SK-N-SH treated with all-trans-retinoic acid at 6 μM for 48 hours (cell line): ENCODE results near the gene CDON.
"Not testable (repeated sequence)": the region's sequence is repeated elsewhere in the genome, so short reads cannot be mapped to it uniquely, and the experiment has no call there.

Source experiments
- ATAC-seq: fragments of 200-7000 bp; cut with Tn5 transposase; 3 replicates; pipeline ENCODE4 v1.9.1; 2020; ENCODE audit warnings: mild to moderate bottlenecking, moderate library complexity
- ARNTL ChIP-seq: fragments of 450-650 bp; formaldehyde crosslinking; IDR thresholded peaks from 2 replicates; pipeline ENCODE4 v1.5.0; 2020; ENCODE audit warnings: low read depth, mild to moderate bottlenecking, moderate library complexity, borderline replicate concordance
- BACH2 ChIP-seq: fragments of 250-450 bp; sonication (Bioruptor Pico); IDR thresholded peaks from 2 replicates; pipeline ENCODE4 v1.9.0; 2021; ENCODE audit warnings: mild to moderate bottlenecking, borderline replicate concordance
- CREB5 ChIP-seq: fragments of 250-450 bp; sonication (Bioruptor Pico); IDR thresholded peaks from 2 replicates; pipeline ENCODE4 v1.5.1; 2020; ENCODE audit warnings: low read depth, mild to moderate bottlenecking, moderate library complexity
- CSDC2 ChIP-seq: fragments of 250-450 bp; sonication (Bioruptor Pico); IDR thresholded peaks from 2 replicates; pipeline ENCODE4 v1.5.0; 2020; ENCODE audit warnings: mild to moderate bottlenecking, moderate library complexity
- ESRRG ChIP-seq: fragments of 250-450 bp; sonication (Bioruptor Pico); IDR thresholded peaks from 2 replicates; pipeline ENCODE4 v1.6.1; 2021; ENCODE audit warnings: mild to moderate bottlenecking
- GLIS3 ChIP-seq: fragments of 250-450 bp; sonication (Bioruptor Pico); IDR thresholded peaks from 2 replicates; pipeline ENCODE4 v1.5.0; 2020; ENCODE audit warnings: mild to moderate bottlenecking, moderate library complexity
- ISL1 ChIP-seq: fragments of 250-450 bp; sonication (Bioruptor Pico); IDR thresholded peaks from 2 replicates; pipeline ENCODE4 v2.1.2; 2022; ENCODE audit warnings: mild to moderate bottlenecking, moderate library complexity
- OSR1 ChIP-seq: fragments of 250-450 bp; sonication (Bioruptor Pico); IDR thresholded peaks from 2 replicates; pipeline ENCODE4 v1.8.0; 2022; ENCODE audit warnings: moderate library complexity, mild to moderate bottlenecking, inconsistent platforms
- PPARA ChIP-seq: fragments of 250-450 bp; sonication (Bioruptor Pico); IDR thresholded peaks from 2 replicates; pipeline ENCODE4 v1.5.0; 2020; ENCODE audit warnings: mild to moderate bottlenecking, borderline replicate concordance
- RARB ChIP-seq: fragments of 250-450 bp; sonication (Bioruptor Pico); IDR thresholded peaks from 2 replicates; pipeline ENCODE4 v1.8.0; 2021; ENCODE audit warnings: mild to moderate bottlenecking, moderate library complexity
- SNAI2 ChIP-seq: fragments of 250-450 bp; sonication (Bioruptor Pico); IDR thresholded peaks from 2 replicates; pipeline ENCODE4 v1.5.0; 2020; ENCODE audit warnings: mild to moderate bottlenecking, moderate library complexity
- TCF4 ChIP-seq: fragments of 250-450 bp; sonication (Bioruptor Pico); IDR thresholded peaks from 2 replicates; pipeline ENCODE4 v1.8.0; 2021; ENCODE audit warnings: mild to moderate bottlenecking, moderate library complexity, borderline replicate concordance
- TOX ChIP-seq: fragments of 250-450 bp; sonication (Bioruptor Pico); IDR thresholded peaks from 2 replicates; pipeline ENCODE4 v1.8.0; 2021; ENCODE audit warnings: mild to moderate bottlenecking, moderate library complexity, borderline replicate concordance
- TSHZ2 ChIP-seq: fragments of 250-450 bp; sonication (Bioruptor Pico); IDR thresholded peaks from 2 replicates; pipeline ENCODE4 v1.5.0; 2020; ENCODE audit warnings: mild to moderate bottlenecking, moderate library complexity
- ZC3H10 ChIP-seq: fragments of 250-450 bp; sonication (Bioruptor Pico); IDR thresholded peaks from 2 replicates; pipeline ENCODE4 v1.5.1; 2021; ENCODE audit warnings: mild to moderate bottlenecking, moderate library complexity
- ZFP3 ChIP-seq: fragments of 250-450 bp; sonication (Bioruptor Pico); IDR thresholded peaks from 2 replicates; pipeline ENCODE4 v1.5.0; 2020; ENCODE audit warnings: mild to moderate bottlenecking, moderate library complexity
- ZFP30 ChIP-seq: fragments of 450-650 bp; formaldehyde crosslinking; IDR thresholded peaks from 2 replicates; pipeline ENCODE4 v1.5.0; 2022; ENCODE audit warnings: mild to moderate bottlenecking, moderate library complexity
- ZNF565 ChIP-seq: fragments of 450-650 bp; formaldehyde crosslinking; conservative IDR thresholded peaks from 2 replicates; pipeline ENCODE4 v1.5.0; 2020; ENCODE audit warnings: low read depth, mild to moderate bottlenecking, moderate library complexity
- ZNF70 ChIP-seq: fragments of 450-650 bp; formaldehyde crosslinking; IDR thresholded peaks from 2 replicates; pipeline ENCODE4 v1.5.0; 2020; ENCODE audit warnings: mild to moderate bottlenecking, moderate library complexity
- ZNF8 ChIP-seq: fragments of 450-650 bp; formaldehyde crosslinking; IDR thresholded peaks from 2 replicates; pipeline ENCODE4 v1.5.0; 2020; ENCODE audit warnings: mild to moderate bottlenecking, moderate library complexity
- TF ChIP-seq, protein P1 (sequence below): fragments of 250-450 bp; sonication (Bioruptor Pico); IDR thresholded peaks from 2 replicates; pipeline ENCODE4 v1.5.1; 2021; ENCODE audit warnings: mild to moderate bottlenecking, moderate library complexity
- TF ChIP-seq, protein P2 (sequence below): fragments of 250-450 bp; sonication (Bioruptor Pico); IDR thresholded peaks from 2 replicates; pipeline ENCODE4 v1.8.0; 2020; ENCODE audit warnings: mild to moderate bottlenecking, moderate library complexity, borderline replicate concordance

The CDON gene

DNA sequence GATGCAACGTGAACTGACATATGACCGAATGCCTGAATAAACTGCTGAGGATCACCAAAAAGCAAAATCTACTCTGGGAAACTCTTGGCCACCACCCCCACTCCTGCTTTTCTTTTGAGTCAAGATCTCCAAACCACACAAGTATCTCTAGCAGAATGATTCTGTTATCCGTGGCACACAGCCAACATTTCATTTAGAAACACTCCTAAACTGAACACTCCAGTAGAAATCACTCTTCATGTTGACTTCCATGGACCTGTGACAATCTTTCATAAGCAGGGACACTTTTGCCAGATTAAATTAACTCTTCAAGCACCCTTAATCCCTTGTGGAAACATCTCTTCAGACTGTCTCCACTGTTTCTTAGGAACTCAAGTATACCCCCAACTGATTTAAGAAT lies 72.4 kb downstream of the CDON start:
- ATAC-seq = peak; percentile 71
- no peak for TF ChIP-seq ARNTL (CRISPR knock-in tag)
- no peak for TF ChIP-seq ESRRG (CRISPR knock-in tag)
- no peak for TF ChIP-seq ZNF565 (CRISPR knock-in tag)
- TF ChIP-seq PPARA = no peak
- TF ChIP-seq SNAI2 (CRISPR knock-in tag) = no peak
- TF ChIP-seq TOX = no peak
- TF ChIP-seq ZNF8 (CRISPR knock-in tag) = no peak
- TF ChIP-seq TSHZ2 = no peak
- TF ChIP-seq TCF4 = no peak
- TF ChIP-seq, protein P1, sequence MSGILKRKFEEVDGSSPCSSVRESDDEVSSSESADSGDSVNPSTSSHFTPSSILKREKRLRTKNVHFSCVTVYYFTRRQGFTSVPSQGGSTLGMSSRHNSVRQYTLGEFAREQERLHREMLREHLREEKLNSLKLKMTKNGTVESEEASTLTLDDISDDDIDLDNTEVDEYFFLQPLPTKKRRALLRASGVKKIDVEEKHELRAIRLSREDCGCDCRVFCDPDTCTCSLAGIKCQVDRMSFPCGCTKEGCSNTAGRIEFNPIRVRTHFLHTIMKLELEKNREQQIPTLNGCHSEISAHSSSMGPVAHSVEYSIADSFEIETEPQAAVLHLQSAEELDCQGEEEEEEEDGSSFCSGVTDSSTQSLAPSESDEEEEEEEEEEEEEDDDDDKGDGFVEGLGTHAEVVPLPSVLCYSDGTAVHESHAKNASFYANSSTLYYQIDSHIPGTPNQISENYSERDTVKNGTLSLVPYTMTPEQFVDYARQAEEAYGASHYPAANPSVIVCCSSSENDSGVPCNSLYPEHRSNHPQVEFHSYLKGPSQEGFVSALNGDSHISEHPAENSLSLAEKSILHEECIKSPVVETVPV (CRISPR knock-in tag) = no peak
- no peak for TF ChIP-seq CSDC2 (CRISPR knock-in tag)
- TF ChIP-seq ZNF70 (CRISPR knock-in tag) = no peak
- no peak for TF ChIP-seq CREB5 (CRISPR knock-in tag)
- TF ChIP-seq ZFP30 (CRISPR knock-in tag) = no peak
- no peak for TF ChIP-seq GLIS3 (CRISPR knock-in tag)
- TF ChIP-seq ZFP3 (CRISPR knock-in tag) = no peak
- TF ChIP-seq, protein P2, sequence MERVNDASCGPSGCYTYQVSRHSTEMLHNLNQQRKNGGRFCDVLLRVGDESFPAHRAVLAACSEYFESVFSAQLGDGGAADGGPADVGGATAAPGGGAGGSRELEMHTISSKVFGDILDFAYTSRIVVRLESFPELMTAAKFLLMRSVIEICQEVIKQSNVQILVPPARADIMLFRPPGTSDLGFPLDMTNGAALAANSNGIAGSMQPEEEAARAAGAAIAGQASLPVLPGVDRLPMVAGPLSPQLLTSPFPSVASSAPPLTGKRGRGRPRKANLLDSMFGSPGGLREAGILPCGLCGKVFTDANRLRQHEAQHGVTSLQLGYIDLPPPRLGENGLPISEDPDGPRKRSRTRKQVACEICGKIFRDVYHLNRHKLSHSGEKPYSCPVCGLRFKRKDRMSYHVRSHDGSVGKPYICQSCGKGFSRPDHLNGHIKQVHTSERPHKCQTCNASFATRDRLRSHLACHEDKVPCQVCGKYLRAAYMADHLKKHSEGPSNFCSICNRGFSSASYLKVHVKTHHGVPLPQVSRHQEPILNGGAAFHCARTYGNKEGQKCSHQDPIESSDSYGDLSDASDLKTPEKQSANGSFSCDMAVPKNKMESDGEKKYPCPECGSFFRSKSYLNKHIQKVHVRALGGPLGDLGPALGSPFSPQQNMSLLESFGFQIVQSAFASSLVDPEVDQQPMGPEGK (CRISPR knock-in tag) = no peak
- TF ChIP-seq ZC3H10 (CRISPR knock-in tag) = no peak
- no peak for TF ChIP-seq RARB
- no peak for TF ChIP-seq BACH2 (CRISPR knock-in tag)

DNA sequence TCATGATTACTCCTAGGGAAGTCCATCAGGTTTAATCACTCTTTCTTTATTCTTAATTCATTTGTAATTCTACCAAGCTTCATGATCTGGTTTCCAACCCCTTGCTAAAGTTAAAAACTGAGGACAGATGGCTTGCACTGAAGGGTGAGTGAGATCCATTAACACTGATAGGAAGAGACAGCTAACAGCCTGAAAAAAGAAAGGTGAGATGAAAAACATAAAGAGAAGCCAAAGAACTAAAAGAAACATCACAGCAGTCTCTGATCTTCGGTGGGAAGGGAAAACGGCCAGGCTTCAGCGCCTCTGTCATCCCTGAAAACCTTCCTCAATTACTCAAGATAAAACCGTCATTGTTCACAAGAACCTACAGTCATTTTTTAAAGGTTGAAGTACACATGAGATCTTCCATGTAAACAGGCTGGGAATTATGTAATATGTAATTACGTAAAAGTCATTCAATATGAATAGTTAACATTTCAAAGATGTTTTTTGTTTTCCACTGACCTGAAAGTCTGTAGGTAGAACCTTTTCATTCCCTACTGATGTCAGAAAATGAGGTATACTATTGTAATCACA lies 75.5 kb downstream of the CDON start:
- ATAC-seq = no peak

DNA sequence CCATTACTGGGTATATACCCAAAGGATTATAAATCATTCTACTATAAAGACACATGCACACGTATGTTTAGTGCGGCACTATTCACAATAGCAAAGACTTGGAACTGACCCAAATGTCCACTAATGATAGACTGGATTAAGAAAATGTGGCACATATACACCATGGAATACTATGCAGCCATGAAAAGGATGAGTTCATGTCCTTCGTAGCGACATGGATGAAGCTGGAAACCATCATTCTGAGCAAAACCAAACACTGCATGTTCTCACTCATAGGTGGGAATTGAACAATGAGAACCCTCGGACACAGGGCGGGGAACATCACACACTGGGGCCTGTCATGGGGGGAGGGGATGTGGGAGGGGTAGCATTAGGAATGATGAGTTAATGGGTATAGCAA lies 76.7 kb downstream of the CDON start:
- TF ChIP-seq ZNF8 (CRISPR knock-in tag) = 0 out of 2 replicates have a peak, but pooled peaks have one; percentile 11
- not testable (repeated sequence) for ATAC-seq

More for the DNA sequence above, 75.5 kb downstream of the CDON start:
- TF ChIP-seq ZC3H10 (CRISPR knock-in tag) (no peak), OSR1 (CRISPR knock-in tag) (no peak), ISL1 (CRISPR knock-in tag) (no peak)

DNA sequence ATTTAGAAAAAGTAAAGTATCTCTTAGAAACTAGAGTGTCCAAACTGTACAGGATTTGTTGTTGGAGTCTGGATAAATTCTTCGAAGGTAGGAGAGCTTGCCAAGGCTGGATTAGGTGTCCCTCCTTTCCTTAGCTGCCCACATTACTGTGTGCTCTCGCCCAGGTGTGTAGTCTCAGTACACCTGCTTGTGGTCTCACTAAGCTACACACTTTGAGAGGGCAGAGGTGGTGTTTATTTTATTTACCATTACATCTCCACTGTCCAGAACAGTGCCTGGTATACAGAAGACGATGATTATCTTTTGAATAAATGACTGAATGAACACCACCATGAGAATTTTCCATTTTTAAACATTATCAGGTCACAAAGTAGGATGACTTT lies 80.3 kb downstream of the CDON start:
- ATAC-seq = no peak
- TF ChIP-seq CREB5 (CRISPR knock-in tag) = no peak
- no peak for TF ChIP-seq ZNF70 (CRISPR knock-in tag)
- no peak for TF ChIP-seq ZNF565 (CRISPR knock-in tag)
- no peak for TF ChIP-seq ARNTL (CRISPR knock-in tag)
